GM23338 (cell line): Measurements from ENCODE around the gene FRY. TPM values are rescaled to one million over a fixed set of nuclear protein-coding genes. Genes with fewer than 3 reads are reported as not detected.

Experiments used
- ATAC-seq: fragments of 200-7000 bp; cut with Tn5 transposase; 3 replicates; pipeline ENCODE4 v1.9.1; 2020
- DNase-seq: peaks from one replicate; pipeline ENCODE4 v3.0.0-alpha.2; 2015; ENCODE audit warnings: low spot score
- H2AFZ ChIP-seq: fragments of 200-600 bp; sonication (generic); 2 replicates; pipeline ENCODE4 v1.8.0; 2016; ENCODE audit warnings: antibody characterized with exemption, mild to moderate bottlenecking, moderate library complexity
- H3F3A ChIP-seq: fragments of 200-600 bp; sonication (generic); replicated peaks from 2 replicates; pipeline ENCODE4 v1.8.0; 2017; ENCODE audit warnings: antibody characterized with exemption, mixed run types, low read depth
- H3K27ac ChIP-seq: fragments of 200-600 bp; sonication (generic); 2 replicates; pipeline ENCODE4 v1.6.1; 2016; ENCODE audit warnings: low read depth
- H3K27me3 ChIP-seq: fragments of 200-600 bp; sonication (generic); 2 replicates; pipeline ENCODE4 v1.8.0; 2016; ENCODE audit warnings: mild to moderate bottlenecking, mixed run types, moderate library complexity; ENCODE audit not compliant: insufficient read depth
- H3K36me3 ChIP-seq: fragments of 200-600 bp; sonication (generic); 2 replicates; pipeline ENCODE4 v1.8.0; 2016; ENCODE audit warnings: mild to moderate bottlenecking; ENCODE audit not compliant: insufficient read depth
- H3K4me1 ChIP-seq: fragments of 200-600 bp; sonication (generic); 2 replicates; pipeline ENCODE4 v1.8.0; 2016; ENCODE audit warnings: mild to moderate bottlenecking, moderate library complexity; ENCODE audit not compliant: insufficient read depth
- H3K4me2 ChIP-seq: fragments of 200-600 bp; sonication (generic); 2 replicates; pipeline ENCODE4 v1.7.1; 2017; ENCODE audit warnings: mixed run types
- H3K4me3 ChIP-seq: fragments of 200-600 bp; sonication (generic); 2 replicates; pipeline ENCODE4 v1.6.1; 2016; ENCODE audit warnings: mixed run types
- H3K79me2 ChIP-seq: fragments of 200-600 bp; sonication (generic); replicated peaks from 2 replicates; pipeline ENCODE4 v1.8.0; 2017; ENCODE audit warnings: mild to moderate bottlenecking; ENCODE audit not compliant: insufficient read depth
- H3K9me2 ChIP-seq: fragments of 200-600 bp; sonication (generic); 2 replicates; pipeline ENCODE4 v1.8.0; 2017; ENCODE audit not compliant: insufficient read depth
- H4K20me1 ChIP-seq: fragments of 200-600 bp; sonication (generic); replicated peaks from 2 replicates; pipeline ENCODE4 v1.8.0; 2017; ENCODE audit warnings: mild to moderate bottlenecking; ENCODE audit not compliant: insufficient read depth
- H3K27ac Mint-ChIP-seq: 2 replicates; pipeline ENCODE4 v1.8.0; 2020; ENCODE audit warnings: inconsistent platforms, mild to moderate bottlenecking, moderate library complexity, mixed read lengths
- H3K27me3 Mint-ChIP-seq: 3 replicates; pipeline ENCODE4 v1.8.0; 2022; ENCODE audit warnings: low read depth, mild to moderate bottlenecking, moderate library complexity, mixed read lengths, inconsistent platforms; ENCODE audit not compliant: insufficient read depth, poor library complexity
- H3K36me3 Mint-ChIP-seq: 3 replicates; pipeline ENCODE4 v1.8.0; 2021; ENCODE audit warnings: low read depth, mild to moderate bottlenecking, inconsistent platforms, moderate library complexity, mixed read lengths
- H3K4me1 Mint-ChIP-seq: 3 replicates; pipeline ENCODE4 v1.8.0; 2020; ENCODE audit warnings: mild to moderate bottlenecking, inconsistent platforms, mixed read lengths
- H3K4me3 Mint-ChIP-seq: 3 replicates; pipeline ENCODE4 v1.8.0; 2021; ENCODE audit warnings: moderate library complexity, mild to moderate bottlenecking, inconsistent platforms, mixed read lengths
- H3K9me3 Mint-ChIP-seq: 3 replicates; pipeline ENCODE4 v1.8.0; 2020; ENCODE audit warnings: moderate library complexity, mild to moderate bottlenecking, inconsistent platforms, mixed read lengths
- CREB1 ChIP-seq: fragments of 250-450 bp; sonication (Bioruptor Pico); IDR thresholded peaks from 2 replicates; pipeline ENCODE4 v1.5.0; 2020; ENCODE audit warnings: low read depth, mild to moderate bottlenecking, moderate library complexity
- CTCF ChIP-seq, 2 experiments: fragments of 200-600 bp in 1 of 2; sonication (generic) in 1 of 2; conservative IDR thresholded peaks; 2 replicates each; pipeline versions ENCODE4 v1.5.1 to v1.6.1; 2016 to 2017; ENCODE audit warnings: antibody characterized with exemption in 2 of 2, low read depth in 2 of 2, mild to moderate bottlenecking in 2 of 2, moderate library complexity in 1 of 2
- ETS1 ChIP-seq: IDR thresholded peaks from 2 replicates; pipeline ENCODE4 v1.6.1; 2016; ENCODE audit warnings: antibody characterized with exemption
- EZH2 ChIP-seq: fragments of 200-600 bp; sonication (generic); IDR thresholded peaks from one replicate; pipeline ENCODE4 v1.8.0; 2017; ENCODE audit warnings: antibody characterized with exemption, mild to moderate bottlenecking, low read depth; ENCODE audit not compliant: unreplicated experiment
- EZH2phosphoT487 ChIP-seq: fragments of 200-600 bp; sonication (generic); IDR thresholded peaks from one replicate; pipeline ENCODE4 v1.8.1; 2018; ENCODE audit warnings: antibody characterized with exemption; ENCODE audit not compliant: unreplicated experiment
- JUNB ChIP-seq: IDR thresholded peaks from one replicate; pipeline ENCODE4 v1.6.1; 2016; ENCODE audit warnings: antibody characterized with exemption; ENCODE audit not compliant: unreplicated experiment
- NANOG ChIP-seq: IDR thresholded peaks from 2 replicates; pipeline ENCODE4 v1.6.1; 2016; ENCODE audit warnings: antibody characterized with exemption, borderline replicate concordance
- POLR2AphosphoS5 ChIP-seq: IDR thresholded peaks from 2 replicates; pipeline ENCODE4 v1.6.1; 2016; ENCODE audit warnings: antibody characterized with exemption, low read depth
- REST ChIP-seq: IDR thresholded peaks from one replicate; pipeline ENCODE4 v1.6.1; 2018; ENCODE audit warnings: antibody characterized with exemption; ENCODE audit not compliant: unreplicated experiment
- STAT1 ChIP-seq: IDR thresholded peaks from one replicate; pipeline ENCODE4 v1.6.1; 2016; ENCODE audit warnings: antibody characterized with exemption; ENCODE audit not compliant: unreplicated experiment
- ZNF114 ChIP-seq: fragments of 250-450 bp; sonication (Bioruptor Pico); IDR thresholded peaks from 2 replicates; pipeline ENCODE4 v1.5.0; 2020; ENCODE audit warnings: mild to moderate bottlenecking, moderate library complexity
- ZNF331 ChIP-seq: fragments of 250-450 bp; sonication (Bioruptor Pico); IDR thresholded peaks from 2 replicates; pipeline ENCODE4 v1.5.0; 2020; ENCODE audit warnings: low read depth, mild to moderate bottlenecking, moderate library complexity
- ZNF462 ChIP-seq: fragments of 250-450 bp; sonication (Bioruptor Pico); IDR thresholded peaks from 2 replicates; pipeline ENCODE4 v1.5.0; 2020; ENCODE audit warnings: mild to moderate bottlenecking, moderate library complexity
- polyA plus RNA-seq: library from polyadenylated mRNA; unstranded; fragments of >200 nt; fragmentation: Nextera tagmentation; extraction: Ambion mirVana; gene quantifications from 2 replicates; pipeline ENCODE4 v1.2.1, GENCODE V29; 2016
- total RNA-seq: library from RNA; depleted of rRNA; stranded (reverse); fragments of >200 nt; shearing (Covaris generic); gene quantifications from 2 replicates; pipeline ENCODE4 v1.2.3, GENCODE V29; 2014

The FRY gene
- total and polyA plus RNA-seq, 2 experiments from 2014 or later = 2.4 to 10.1 TPM

GRCh38 chr13:32282096-32282711, 250.6 kb downstream of the FRY start:
- Histone ChIP-seq H4K20me1 (no peaks in the 10 kb centered on the region), H3K79me2 (no peaks in the 10 kb centered on the region), H3K4me1 (no peaks in the 10 kb centered on the region), H3K27me3 (no peaks in the 10 kb centered on the region), H3K9me2 (no peaks in the 10 kb centered on the region), H2AFZ (no peak overlapping the region), H3K4me3 (no peak overlapping the region), H3K27ac (no peak overlapping the region), H3K36me3 (no peaks in the 10 kb centered on the region), H3K4me2 (no peak overlapping the region), H3F3A (no peaks in the 10 kb centered on the region)
- Mint-ChIP-seq H3K9me3 (no peaks in the 10 kb centered on the region), H3K27ac (no peak overlapping the region), H3K36me3 (no peaks in the 10 kb centered on the region), H3K27me3 (no peaks in the 10 kb centered on the region), H3K4me3 (no peak overlapping the region), H3K4me1 (peaks cover 10% of the 10 kb centered on the region; the same call in 2 of the 3 replicates)
- TF ChIP-seq CTCF (conservative IDR thresholded peaks at IDR 0.05; ENCODE audit: low read depth in 2 of 2) (no peak), EZH2phosphoT487 (no peak), ETS1 (no peak), ZNF114 (CRISPR knock-in tag) (no peak), EZH2 (no peak), REST (no peak), STAT1 (no peak), CREB1 (CRISPR knock-in tag) (no peak), ZNF462 (CRISPR knock-in tag) (no peak), ZNF331 (CRISPR knock-in tag) (no peak), JUNB (no peak), POLR2AphosphoS5 (no peak), NANOG (no peak)
- no peak for ATAC-seq
- DNase-seq = no peak
